PC-9 (cell line): ENCODE results near the gene FOXC2.

Source experiments
- CTCF ChIP-seq: fragments of 200-600 bp; sonication (generic); conservative IDR thresholded peaks from 2 replicates; pipeline ENCODE4 v1.6.1; 2017; ENCODE audit warnings: mixed run types, antibody characterized with exemption, mild to moderate bottlenecking, moderate library complexity
- EZH2 ChIP-seq: fragments of 200-600 bp; sonication (generic); IDR thresholded peaks from 2 replicates; pipeline ENCODE4 v1.8.0; 2017; ENCODE audit warnings: antibody characterized with exemption, low read depth

GRCh38 chr16:86545481-86545880, 21.1 kb upstream of the FOXC2 start:
- TF ChIP-seq CTCF (no peak), EZH2 (no peak)
